SH-SY5Y (cell line): Measurements from ENCODE around the gene PDCD6IP.

ENCODE experiments used
- GATA2 ChIP-seq: IDR thresholded peaks from 2 replicates; pipeline ENCODE4 v1.6.1; 2011; ENCODE audit warnings: mild to moderate bottlenecking, low read depth, low read length
- GATA3 ChIP-seq: IDR thresholded peaks from 2 replicates; pipeline ENCODE4 v1.6.1; 2011; ENCODE audit warnings: low read depth, mild to moderate bottlenecking, low read length, moderate library complexity

DNA sequence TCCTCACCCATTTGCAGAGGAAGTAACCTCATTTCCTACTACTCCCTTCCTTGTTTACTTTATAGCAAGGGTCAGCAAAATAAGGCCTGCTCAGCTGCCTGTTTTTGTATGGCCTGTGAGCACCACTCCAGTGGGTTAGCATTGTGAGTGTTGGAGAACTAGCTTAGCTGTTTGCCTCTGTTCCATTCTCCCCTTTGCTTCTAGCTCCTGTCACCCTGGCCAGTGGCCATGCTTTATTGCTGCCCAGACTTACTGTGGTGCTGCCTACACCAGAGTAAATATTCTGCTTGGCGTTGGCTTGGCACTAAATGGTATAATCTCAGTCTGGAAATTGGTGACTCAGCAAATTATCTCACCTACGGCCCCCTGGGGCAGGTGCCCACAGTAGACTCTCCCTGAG, 8.8 kb downstream of the PDCD6IP start:
- TF ChIP-seq GATA2 (no peak), GATA3 (no peak)
